HG02610 (cell line): ENCODE data around the gene SMAP1.

ENCODE experiments used
- ATAC-seq: cut with Tn5 transposase; IDR thresholded peaks from one replicate; pipeline ENCODE4 v1.9.1; 2021; ENCODE audit warnings: mild to moderate bottlenecking, moderate library complexity; ENCODE audit not compliant: unreplicated experiment

The SMAP1 gene

DNA sequence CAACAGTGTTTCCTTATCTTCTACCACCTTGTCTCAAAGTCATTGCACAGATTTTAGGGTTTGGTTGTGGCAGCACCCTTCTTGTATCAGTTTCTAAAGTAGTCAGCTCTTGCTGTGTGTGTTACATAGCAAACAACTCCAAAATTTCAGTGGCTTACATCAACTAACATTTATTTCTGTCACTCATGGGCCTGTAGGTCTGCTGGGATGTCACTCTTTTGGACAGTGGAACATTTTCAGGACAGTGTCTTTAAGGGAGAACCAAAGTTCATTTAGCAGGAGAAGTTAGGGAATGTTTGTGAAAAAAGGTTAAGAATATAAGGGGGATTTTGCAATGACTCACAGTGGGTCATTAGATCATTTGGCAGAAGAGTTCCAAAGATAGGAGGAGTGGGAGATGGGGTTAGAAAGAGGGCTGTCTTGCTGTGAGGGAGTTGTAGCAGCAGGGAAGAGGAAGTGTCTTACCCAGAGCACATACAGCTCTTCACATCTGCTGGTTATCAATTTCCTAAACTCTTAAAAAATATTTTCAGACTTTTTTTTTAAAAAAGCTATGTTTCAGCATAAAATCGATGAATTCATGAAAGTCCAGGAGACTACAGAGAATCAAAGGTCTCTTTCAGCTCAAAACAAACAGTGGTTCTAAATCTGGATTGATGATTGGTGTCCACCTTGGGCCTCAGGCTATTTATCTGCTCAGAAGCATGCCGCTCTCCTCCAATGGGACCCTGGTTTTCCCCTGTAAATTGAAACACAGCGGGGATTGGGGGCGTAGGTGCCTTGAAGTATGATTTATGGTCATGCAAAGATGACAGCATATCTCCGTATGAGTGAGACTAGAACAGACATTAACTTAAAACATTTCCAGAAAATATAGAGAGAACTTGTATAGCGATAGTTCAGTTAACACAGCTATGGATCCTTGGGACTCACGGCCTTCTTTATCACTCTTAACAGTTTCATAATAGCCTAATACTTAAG lies 171.9 kb downstream of the SMAP1 start:
- ATAC-seq, result peak; percentile 87

DNA sequence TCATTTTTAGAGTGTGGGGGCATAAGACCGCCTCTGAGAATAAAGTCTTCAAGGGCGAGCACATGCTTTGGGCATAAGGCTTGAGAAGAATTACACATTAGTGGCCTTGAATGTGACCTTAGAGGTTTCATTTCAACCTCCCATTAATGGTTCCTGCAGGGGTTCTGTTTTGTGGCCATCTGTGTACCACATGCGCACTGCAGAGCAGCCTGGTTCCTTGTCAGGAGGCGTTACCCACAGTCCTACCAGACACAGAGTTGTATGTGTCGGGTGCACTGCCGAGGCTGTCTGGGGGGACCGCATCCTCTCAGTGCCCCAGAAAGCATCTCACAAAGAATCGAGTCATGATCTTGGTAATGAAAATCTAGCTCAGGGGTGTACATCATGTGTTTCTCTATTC lies 173.4 kb downstream of the SMAP1 start:
- no peak for ATAC-seq

DNA sequence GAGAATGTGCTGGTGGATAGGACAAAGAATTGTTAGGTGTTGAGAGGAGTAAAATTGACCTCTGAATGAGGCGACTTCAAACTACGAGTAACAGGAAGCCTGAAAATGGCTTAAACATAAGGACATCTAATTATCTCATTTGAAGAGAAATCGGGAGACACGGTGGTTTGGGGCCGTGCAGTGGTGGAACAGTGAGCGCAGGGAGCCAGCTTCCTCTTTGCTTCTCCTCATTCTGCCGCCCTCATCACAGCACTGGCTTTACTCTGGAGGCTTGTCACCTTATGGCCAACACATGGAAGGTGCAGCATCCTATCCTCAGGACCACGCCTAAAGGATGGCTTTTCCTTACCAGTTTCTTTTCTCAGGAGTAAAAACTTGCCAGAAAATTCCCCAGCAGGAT lies 174.9 kb downstream of the SMAP1 start:
- no peak for ATAC-seq

DNA sequence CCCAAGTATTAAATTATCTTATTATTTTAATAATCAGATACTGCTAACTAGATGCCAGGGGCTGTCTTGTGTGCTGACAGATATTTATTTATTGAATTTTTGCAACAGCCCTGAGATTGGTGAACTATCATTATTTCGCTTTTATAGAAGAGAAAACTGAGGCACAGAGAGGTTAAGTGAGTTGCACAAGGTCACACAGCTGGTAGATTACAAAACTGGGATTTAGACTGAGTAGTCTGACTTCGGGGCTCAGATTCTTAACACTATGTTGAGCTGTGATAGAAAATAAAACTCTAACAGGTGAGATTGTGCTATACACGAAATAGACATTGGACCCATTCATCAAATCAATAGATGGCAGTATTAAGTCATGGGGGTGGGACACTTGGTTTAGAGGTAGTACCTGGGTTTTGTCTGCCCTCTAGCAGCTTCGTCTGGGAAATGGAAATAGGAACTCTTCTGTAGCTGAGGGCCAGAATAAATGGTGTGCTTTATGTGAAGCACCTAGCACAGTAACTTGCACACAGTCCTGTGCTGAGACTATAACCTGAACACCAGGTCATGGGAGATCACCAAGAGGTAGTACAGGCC lies 175.7 kb downstream of the SMAP1 start:
- ATAC-seq, result no peak

DNA sequence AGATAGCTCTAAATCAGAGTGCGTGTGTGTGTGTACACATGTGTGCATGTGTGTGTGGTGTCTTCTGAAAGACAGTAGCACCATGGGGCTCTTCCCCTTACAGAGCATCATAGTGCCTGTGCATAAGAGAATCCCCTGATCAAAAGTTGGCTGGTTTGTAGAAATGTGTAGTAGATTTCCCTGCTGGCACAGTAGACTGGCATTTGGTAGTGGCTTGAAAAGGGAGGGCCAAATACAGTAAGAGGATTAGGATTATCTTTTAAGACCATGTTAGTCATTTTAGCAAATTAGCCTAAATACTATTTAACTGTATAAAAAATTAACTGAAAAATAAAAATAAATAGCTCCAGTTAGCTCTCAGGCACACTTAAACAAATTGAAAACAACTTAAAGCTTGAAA lies 176.6 kb downstream of the SMAP1 start:
- no peak for ATAC-seq

DNA sequence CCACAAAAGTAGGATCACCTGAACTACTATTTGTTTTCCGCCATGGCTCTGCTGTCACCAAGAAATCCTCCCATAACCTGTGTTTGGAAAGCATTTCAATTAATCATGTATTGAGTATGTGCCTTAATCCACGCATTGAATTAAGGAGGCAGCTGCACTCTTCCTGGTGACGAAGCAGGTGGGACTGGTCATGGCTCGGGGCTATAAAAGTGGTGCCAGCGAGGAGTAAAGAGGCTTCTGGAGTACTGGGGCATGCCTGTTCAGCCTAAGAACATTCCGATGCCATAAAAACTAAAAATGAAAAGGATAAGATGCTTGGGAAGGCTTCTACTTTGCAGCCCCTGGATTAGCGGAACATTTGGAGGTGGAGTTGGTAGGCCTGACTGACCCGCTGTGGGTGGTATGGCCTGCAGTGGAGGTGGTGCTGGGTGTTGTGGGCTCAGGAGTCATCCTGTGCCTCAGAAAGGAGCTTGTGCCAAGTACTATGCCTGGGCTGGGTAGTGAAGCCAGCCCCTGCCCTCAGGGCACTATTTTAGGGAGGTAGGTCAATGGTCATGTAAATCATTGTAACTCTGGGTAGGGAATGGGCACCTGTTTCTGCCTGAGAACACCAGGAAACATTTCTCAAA lies 178.6 kb downstream of the SMAP1 start:
- ATAC-seq, result no peak

DNA sequence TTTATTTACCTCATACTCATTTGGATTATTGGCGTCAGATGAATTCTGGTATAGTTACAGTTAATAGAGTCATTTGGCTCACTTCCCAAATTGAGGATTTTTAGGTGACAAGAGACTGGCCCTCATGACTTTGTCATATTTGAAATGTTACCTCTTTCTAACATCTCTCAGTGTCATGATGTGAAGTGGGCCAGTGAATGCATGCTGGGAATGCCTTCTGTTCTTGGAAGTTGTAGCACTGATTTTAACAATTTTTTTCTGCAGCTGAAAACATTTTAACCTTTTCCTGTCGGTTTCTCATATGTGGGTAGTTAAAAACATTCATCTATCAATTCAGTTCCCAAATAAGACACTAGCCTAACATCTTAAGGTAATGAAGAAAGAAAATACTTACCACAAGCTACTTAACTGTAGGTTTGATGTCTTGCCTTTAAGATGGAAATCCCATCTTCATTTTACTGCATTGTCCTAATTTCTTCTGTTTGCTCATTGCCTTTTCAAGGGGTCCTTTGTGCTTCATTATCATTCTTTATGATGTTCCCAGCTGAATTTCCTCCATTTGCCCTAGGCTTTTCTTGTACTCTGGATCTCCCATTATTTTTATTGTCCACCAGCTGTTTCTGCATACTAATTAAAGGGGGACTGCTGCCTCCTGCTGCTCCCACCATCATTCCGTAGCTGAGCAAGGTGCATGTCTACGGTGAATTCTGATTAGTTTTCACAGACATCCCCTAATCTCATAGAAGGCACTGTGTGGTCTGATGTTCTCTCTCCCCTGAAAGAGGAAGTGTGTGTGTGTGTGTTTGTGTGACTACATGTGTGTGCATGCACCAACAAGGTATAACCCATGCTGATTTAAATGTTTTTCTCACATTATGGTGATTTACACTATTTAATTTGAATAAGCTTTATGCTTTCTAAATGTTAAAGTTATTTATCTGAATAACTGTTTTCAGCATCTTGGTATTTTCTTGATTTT lies 179.7 kb downstream of the SMAP1 start:
- ATAC-seq, result no peak

DNA sequence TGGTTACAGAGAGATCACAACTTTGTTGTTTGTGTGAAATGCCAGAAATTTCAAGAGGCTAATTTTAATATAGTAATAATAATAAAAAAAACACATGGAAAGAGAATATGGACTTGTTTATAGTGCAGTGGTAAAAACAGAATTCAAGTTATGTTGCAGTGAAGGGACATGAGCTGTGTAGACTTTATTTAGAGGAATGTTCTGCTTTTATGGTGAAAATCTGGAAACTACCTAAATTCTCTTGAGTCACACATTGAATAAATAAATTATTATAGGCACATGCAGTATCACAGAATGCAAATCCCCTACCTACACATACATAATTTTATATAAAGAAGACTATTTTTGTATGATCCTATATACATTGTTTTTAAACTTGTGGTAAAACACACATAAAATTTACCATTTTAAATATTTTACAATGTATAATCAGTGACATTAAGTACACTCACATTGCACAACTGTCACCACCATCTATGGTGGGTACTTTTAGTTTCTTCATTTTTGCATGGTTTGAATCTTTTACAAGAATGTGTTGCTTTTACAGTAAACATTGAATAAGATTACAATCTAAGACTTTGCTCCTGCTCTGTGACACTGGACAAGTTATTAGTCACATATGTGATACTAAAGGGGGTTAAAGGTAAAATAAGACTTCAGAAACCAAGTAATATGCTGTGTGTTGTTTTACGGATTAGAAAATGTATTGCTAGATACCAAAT lies 181.8 kb downstream of the SMAP1 start:
- no peak for ATAC-seq

DNA sequence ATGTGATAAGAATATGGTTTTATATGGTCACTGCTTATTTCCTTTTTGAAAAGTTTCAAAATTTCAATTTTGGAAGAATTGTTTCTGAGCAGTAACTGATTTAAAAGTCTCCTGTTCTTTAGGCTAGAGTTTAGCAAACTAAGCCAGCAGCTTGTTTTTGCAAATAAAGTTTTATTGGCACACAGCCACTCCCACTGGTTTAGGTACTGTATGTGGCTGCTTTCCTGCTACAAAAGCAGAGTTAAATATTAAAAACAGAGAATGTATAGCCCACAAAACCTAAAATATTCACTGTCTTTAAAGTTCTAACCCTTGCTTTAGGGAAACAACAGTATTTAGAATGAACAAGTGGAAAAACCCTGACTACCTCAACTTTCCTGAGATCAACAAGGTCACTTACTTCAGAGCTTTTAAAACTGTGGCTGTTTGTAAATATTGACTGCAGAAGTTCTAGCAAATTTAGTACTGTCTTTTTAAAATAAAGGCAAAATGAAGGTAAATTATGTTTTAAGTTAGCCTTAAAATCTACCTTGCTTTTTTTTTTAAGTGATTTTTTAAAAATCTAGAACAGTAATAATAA lies 185.1 kb downstream of the SMAP1 start:
- no peak for ATAC-seq

DNA sequence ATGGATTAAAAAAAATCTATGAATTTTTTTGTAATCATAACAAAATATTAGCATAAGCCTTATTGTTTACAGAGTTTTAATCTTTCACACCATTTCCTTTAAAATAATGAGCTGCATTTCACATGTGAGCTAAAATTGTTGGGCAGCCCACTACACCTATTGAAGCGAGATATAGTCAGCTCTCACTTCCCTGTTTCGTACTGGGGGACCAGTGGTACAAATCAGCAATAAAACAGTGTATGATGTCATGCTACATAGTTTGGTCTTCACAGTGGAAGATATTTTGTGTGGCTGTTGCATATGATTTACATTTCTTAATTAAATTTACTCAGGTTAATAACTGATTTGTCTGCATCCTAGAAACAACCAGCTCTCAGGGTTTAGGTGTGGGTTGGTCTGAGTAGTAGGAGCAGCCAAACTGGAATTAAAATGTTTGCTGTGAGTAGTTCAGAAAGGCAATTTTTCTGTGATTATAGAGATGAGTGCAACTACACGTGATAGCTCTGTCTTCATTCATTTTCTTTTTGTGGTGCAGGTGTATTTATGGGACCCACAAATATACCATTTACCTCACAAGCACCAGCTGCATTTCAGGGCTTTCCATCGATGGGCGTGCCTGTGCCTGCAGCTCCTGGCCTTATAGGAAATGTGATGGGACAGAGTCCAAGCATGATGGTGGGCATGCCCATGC lies 189.8 kb downstream of the SMAP1 start:
- ATAC-seq, result peak; percentile 99

DNA sequence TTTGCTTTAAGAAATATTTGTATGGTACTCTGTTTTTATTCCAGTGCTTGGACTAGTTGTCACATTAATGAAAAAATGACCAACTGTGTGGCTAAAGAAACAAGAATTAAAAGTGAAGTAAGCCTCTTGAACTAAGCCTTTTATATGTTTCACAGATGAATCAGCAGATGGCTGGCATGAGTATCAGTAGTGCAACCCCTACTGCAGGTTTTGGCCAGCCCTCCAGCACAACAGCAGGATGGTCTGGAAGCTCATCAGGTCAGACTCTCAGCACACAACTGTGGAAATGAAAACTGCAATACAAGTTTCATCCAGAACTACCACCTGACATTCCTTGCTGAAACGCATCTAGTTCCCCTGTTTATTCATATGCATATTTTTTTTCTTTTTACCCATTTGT lies 192.4 kb downstream of the SMAP1 start:
- ATAC-seq, result no peak

DNA sequence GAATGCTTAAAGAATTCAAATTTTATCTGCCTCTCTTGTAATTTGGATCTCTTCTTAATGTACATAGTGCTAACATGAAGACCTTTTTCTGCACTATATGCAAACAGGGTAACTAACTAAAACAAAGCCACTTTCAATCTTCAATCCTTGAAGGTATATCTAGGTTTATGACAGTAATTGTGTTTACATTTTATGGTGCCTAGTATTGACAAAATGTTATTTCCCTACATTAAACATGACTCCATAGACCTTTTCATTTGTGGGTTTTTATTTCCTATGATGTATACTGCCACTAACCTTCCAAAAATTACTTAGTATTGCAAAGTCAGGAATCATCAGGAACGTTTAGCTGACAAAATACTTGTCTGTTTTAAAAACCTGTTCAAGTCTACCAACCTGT lies 193.2 kb downstream of the SMAP1 start:
- no peak for ATAC-seq

DNA sequence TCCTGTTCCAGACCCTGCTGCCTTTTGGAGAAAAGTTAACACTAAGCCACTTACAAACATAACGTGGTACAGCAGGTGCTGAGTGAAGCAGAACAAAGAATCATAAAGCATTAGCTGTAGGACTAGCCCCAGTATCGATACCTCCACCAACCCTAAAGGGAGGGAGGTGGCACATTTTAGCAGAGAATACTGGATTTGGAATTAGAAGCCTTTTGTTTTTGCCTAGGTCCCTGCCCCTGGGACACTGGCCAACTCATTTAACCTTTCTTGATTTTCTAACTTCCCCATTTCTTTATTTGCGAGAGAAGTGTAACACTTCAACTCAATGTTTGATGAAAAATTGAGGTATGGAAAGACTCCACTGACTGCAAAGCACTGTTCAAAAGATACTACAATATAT lies 195.7 kb downstream of the SMAP1 start:
- ATAC-seq, result no peak

DNA sequence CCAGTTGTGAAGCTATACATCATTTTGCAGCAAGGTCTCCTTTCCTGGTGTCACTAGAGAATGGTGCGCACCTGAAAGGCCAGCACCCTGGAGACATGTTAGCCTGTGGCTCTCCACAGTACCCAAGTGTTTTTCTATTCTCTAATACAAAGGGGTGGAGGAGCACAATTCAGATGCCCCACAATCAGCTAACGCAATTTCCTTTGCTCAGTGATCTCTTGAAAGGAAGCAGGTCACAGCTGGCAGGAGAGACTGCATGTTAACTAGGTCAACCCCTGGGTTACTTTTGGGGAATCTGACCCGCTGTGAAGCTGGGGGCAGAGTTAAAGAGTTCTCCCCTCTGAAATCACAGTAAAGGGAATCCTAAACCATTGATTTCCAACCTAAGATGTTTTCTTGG lies 196.7 kb downstream of the SMAP1 start:
- ATAC-seq, result no peak

DNA sequence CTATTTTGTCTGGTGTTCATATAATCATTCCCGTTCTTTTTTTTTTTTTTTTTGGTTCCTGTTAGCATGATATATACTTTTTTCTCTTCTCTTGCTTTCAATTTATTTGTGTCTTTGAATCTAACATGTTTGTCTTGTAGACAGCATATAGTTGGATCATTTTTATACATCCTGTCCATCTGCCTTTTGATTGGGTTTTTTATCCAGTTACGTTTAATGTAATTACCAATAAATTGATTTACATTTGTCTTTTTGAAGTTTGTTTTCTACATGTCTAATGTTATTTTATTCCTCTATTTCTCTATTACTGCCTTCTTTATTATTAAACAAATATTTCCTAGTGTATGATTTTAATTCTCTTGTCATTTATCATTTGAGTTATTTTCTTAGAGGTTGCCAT lies 204.8 kb downstream of the SMAP1 start:
- ATAC-seq, result no peak

DNA sequence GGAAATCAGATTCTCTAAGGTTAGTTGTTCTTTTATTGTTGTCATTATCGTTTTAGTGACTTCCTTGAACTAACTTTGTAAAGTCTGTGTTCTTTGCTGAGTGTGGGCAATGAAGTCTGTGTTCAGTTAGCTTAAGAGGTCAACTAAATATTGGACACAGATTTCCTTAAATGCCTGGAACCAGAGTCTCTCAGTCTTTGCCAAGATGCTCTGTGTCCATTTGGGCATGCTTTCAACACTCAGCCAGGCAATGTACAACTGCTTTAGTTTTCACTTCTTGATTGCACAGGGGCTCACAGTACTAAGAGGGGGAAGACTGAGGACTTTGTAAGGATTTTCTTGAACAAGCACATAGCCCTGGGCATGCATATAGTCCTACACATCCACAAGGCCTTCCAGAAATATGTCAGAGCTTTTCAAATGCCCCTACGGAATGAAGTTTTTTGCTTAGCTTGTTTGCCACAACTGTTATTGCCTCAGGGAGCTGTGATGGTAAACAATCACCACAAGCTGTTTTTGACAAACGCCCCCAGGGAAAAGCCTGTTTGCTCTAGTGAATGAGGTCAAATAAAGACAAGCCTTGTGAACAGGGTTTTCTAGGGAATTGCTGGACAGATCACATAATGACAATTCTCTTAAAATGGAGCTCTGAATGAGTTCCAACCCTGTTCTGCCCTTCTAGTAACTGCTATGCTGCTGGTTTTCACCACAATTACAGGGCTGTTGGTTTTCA lies 206.7 kb downstream of the SMAP1 start:
- ATAC-seq, result no peak

DNA sequence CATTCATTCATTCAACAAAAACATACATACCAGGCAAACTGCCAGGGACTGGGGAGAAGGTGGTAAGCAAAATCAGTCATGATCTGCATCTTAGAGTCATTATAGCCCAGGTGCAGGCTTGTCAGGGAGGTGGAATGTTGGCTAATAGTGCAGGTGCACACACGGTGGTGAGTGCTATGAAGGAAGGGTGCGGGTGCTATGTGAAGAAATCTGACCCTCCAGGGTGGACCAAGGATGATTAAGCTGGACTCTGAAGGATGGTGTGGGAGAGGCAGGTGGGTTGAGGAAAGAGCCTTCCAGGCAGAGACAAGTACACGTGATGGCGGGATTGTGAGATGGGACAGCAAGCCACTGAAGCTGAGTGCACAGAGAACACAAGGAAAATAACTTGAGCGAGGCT lies 211.8 kb downstream of the SMAP1 start:
- no peak for ATAC-seq
